ENCODE results near the gene WHRN.

Gene WHRN

DNA sequence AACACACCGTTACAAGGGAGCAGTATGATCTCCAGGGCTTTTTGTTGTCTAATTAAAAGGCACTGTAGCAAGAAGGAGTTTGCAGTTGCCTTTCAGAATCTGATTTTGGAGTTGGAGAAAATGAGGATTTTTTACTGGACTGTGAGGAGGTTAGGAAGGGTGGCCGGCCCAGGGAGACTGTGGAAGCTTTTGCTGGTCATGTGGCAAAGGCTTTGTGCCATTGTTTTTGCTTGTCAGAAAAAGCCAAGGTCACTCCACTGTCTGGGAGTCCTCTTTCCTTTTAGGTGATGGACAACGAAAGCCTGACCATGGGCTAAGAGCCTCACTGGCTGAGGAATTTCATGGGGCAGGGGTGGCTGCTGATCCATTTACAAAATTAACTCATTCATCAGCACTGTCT lies 10.3 kb upstream of the WHRN start:
- no peak for DNase-seq (ENCODE audit: low read depth in 4 of 4, low spot score in 1 of 4)

GRCh38 chr9:114513959-114514267 lies 8.6 kb upstream of the WHRN start:
- DNase-seq (ENCODE audit: low read depth in 4 of 4, low spot score in 1 of 4) = no peak

GRCh38 chr9:114513055-114513958 lies 8.0 kb upstream of the WHRN start:
- no peak for DNase-seq (ENCODE audit: low read depth in 4 of 4, low spot score in 1 of 4)

- DNase-seq (ENCODE audit: low read depth in 4 of 4, low spot score in 1 of 4) = no peak
These were observed 7.0 kb upstream of the WHRN start for GRCh38 chr9:114511978-114512874.

- DNase-seq (ENCODE audit: low read depth in 4 of 4, low spot score in 1 of 4) = no peak
These were observed 2.5 kb upstream of the WHRN start for GRCh38 chr9:114507726-114508125.

DNA sequence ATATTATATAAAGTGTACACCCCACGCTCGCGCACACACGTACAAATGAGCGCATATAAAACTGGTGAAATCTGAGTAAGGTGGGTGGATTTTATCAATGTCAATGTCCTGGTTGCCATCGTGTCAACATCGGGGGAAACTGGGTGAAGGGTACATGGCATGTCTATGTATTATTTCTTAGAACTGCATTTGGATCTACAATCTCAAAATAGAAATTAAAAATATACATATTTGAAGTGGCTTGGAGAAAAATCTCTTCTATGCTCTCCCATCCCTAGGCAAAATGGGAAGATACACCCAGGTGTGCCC lies 763 bp upstream of the WHRN start:
- no peak for DNase-seq (ENCODE audit: low read depth in 4 of 4, low spot score in 1 of 4)

DNA sequence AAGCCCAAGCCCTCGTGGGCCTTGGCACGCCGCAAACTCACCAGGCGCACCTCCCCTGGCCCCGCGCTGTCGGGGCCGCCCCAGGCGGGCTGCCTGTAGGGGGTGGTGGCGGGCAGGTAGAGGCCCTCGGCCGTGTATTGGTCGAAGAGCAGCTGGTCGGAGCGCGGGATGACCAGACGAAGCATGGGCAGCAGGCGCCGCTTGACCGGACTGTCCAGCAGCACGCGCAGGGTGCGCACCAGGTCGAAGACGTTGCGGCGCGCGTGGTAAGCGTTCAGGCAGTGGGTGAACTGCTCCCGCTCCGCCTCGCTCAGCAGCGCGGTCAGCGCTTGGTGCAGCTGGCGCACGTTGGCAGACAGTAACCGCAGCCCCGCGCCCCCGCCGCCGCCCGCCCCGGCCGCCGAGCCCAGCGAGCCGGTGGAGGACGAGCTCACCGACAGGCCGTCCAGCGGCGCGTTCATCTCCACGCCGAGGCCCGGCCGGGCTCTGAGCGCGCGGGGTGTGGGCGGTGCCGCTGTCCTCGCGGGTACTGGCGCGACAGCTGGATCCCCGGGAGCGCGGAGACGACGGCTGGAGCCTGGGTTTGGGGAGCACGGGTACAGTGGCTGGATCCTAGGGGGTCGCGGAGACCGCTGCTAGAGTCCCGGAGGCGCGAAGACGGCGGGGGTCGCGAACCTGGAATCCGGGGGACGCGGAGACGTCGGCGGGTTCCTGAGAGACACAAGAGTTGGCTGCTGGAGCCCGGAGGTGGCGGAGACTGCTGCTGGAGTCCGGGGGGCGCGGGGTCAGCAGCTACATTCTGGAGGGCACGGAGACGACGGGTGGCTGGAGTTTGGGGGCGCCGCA lies 709 bp downstream of the WHRN start:
- DNase-seq (ENCODE audit: low read depth in 4 of 4, low spot score in 1 of 4) = peak in 1 of 4 experiments; percentile 30

- no peak for DNase-seq (ENCODE audit: low read depth in 4 of 4, low spot score in 1 of 4)
These were observed 1.5 kb downstream of the WHRN start for GRCh38 chr9:114503522-114504340.

GRCh38 chr9:114503009-114503408 lies 2.3 kb downstream of the WHRN start:
- DNase-seq (ENCODE audit: low read depth in 4 of 4, low spot score in 1 of 4) = no peak

GRCh38 chr9:114501796-114502682 lies 3.2 kb downstream of the WHRN start:
- no peak for DNase-seq (ENCODE audit: low read depth in 4 of 4, low spot score in 1 of 4)

DNA sequence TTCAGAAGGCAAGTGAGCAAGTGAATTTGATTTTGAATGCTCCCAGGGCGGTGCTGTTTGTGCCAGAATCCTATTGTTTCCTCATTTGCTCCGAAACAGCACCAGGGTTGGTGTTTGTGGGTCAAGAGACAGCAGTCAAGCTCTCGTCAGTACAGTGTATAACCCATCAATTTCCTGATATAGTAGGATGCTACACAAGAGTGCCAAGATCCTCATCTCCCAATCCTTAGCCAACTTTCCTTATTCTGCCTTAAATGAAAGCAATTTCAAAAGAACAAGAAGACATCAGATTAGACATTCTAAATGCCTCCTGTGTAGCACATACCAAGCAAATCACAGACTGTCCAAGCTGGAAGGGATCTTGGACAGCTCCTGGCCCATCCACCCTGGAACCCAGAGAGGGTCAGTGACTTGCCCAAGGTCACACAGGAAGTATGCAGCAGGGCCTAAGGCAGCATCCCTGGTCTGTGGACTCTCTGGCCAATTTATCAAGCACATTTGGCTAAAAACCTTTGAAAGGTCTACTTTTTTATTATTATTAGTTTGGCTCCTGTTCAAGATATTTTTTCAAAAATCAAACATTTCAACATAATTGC lies 4.5 kb downstream of the WHRN start:
- no peak for DNase-seq (ENCODE audit: low read depth in 4 of 4, low spot score in 1 of 4)

GRCh38 chr9:114499941-114500696 lies 5.2 kb downstream of the WHRN start:
- DNase-seq (ENCODE audit: low read depth in 4 of 4, low spot score in 1 of 4) = no peak

- no peak for DNase-seq (ENCODE audit: low read depth in 4 of 4, low spot score in 1 of 4)
These were observed 5.7 kb downstream of the WHRN start for GRCh38 chr9:114499528-114499927.

GRCh38 chr9:114497727-114498382 lies 7.4 kb downstream of the WHRN start:
- no peak for DNase-seq (ENCODE audit: low read depth in 4 of 4, low spot score in 1 of 4)

DNA sequence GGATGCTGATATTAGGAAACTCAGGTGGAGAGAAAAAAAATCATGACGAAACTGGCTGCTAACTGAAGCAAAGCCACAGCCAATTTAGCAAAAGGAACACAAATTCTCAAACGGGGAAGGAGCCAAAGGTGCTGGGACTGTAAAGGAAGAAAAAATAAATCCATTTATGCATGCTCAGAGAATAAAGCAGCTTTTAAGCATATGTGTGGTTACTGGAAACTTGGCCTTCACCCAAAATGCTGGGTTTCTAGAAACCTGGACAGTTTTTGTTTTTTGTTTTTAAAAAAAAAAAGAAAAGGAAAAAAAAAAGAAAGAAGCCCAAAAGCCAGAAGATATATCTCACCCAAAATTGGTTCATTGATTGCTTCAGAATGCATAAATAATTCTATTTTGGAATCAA lies 8.0 kb downstream of the WHRN start:
- no peak for DNase-seq (ENCODE audit: low read depth in 4 of 4, low spot score in 1 of 4)

GRCh38 chr9:114496011-114496410 lies 9.3 kb downstream of the WHRN start:
- DNase-seq (ENCODE audit: low read depth in 4 of 4, low spot score in 1 of 4) = no peak

GRCh38 chr9:114494776-114495569 lies 10.3 kb downstream of the WHRN start:
- no peak for DNase-seq (ENCODE audit: low read depth in 4 of 4, low spot score in 1 of 4)
